Epithelial cell of proximal tubule (primary cell): ENCODE data around the gene HOXA9. TPM values are rescaled to one million over a fixed set of nuclear protein-coding genes. Genes with fewer than 3 reads are reported as not detected.

Experiments
- DNase-seq: peaks from one replicate; pipeline ENCODE4 v3.0.0-alpha.2; 2011; ENCODE audit warnings: low read depth
- H3K4me3 ChIP-seq: 2 replicates; pipeline ENCODE4 v1.5.1; 2011; ENCODE audit warnings: low read depth, mild to moderate bottlenecking, low read length
- CTCF ChIP-seq: conservative IDR thresholded peaks from 2 replicates; pipeline ENCODE4 v1.5.1; 2012; ENCODE audit warnings: low read depth, mild to moderate bottlenecking, low read length
- total RNA-seq: library from RNA; depleted of rRNA; stranded (reverse); fragments of >200 nt; gene quantifications from 2 replicates; pipeline ENCODE4 v1.2.3, GENCODE V29; 2015

The HOXA9 gene
- 82.4 and 104 TPM in 2 replicates for total RNA-seq

- no peak for DNase-seq
- peak within 1 kb of the TSS; percentile 74 for H3K4me3 ChIP-seq
- TF ChIP-seq CTCF: peak; percentile 18
Measured at GRCh38 chr7:27165089-27165995, at the start of gene HOXA9. Gene HOXA9 (minus strand): TSS chr7:27165537. CDS start chr7:27165457, 80 bp downstream.

- H3K4me3 ChIP-seq: no peak overlapping the region
- no peak for TF ChIP-seq CTCF
- no peak for DNase-seq
Measured at GRCh38 chr7:27214239-27214950, 49.1 kb upstream of the HOXA9 start.

- TF ChIP-seq CTCF: no peak
- no peak overlapping the region for H3K4me3 ChIP-seq
- no peak for DNase-seq
Measured at GRCh38 chr7:27213433-27214238, 48.3 kb upstream of the HOXA9 start.

GRCh38 chr7:27212497-27213432 is 47.4 kb upstream of the HOXA9 start:
- no peak for DNase-seq
- no peak for TF ChIP-seq CTCF
- H3K4me3 ChIP-seq: no peak overlapping the region

GRCh38 chr7:27211764-27212204 is 46.4 kb upstream of the HOXA9 start:
- no peak for DNase-seq
- H3K4me3 ChIP-seq: no peak overlapping the region
- TF ChIP-seq CTCF: no peak

- no peak overlapping the region for H3K4me3 ChIP-seq
- DNase-seq: no peak
- no peak for TF ChIP-seq CTCF
Measured at GRCh38 chr7:27211084-27211446, 45.7 kb upstream of the HOXA9 start.
